22Rv1 (cell line): ENCODE measurements around the gene TNS3.

ENCODE experiments used
- H3K27ac ChIP-seq: fragments of 450-650 bp; 2 replicates; pipeline ENCODE4 v1.5.1; 2017
- ZFX ChIP-seq: fragments of 450-650 bp; IDR thresholded peaks from 2 replicates; pipeline ENCODE4 v1.6.1; 2017; ENCODE audit warnings: antibody characterized with exemption, borderline replicate concordance
- TF ChIP-seq, protein P1 (sequence below): fragments of 450-650 bp; IDR thresholded peaks from 2 replicates; pipeline ENCODE4 v1.5.1; 2017; ENCODE audit warnings: mild to moderate bottlenecking

Gene TNS3

GRCh38 chr7:47510192-47510591 is 71.7 kb downstream of the TNS3 start:
- no peak for TF ChIP-seq ZFX
- TF ChIP-seq, protein P1, sequence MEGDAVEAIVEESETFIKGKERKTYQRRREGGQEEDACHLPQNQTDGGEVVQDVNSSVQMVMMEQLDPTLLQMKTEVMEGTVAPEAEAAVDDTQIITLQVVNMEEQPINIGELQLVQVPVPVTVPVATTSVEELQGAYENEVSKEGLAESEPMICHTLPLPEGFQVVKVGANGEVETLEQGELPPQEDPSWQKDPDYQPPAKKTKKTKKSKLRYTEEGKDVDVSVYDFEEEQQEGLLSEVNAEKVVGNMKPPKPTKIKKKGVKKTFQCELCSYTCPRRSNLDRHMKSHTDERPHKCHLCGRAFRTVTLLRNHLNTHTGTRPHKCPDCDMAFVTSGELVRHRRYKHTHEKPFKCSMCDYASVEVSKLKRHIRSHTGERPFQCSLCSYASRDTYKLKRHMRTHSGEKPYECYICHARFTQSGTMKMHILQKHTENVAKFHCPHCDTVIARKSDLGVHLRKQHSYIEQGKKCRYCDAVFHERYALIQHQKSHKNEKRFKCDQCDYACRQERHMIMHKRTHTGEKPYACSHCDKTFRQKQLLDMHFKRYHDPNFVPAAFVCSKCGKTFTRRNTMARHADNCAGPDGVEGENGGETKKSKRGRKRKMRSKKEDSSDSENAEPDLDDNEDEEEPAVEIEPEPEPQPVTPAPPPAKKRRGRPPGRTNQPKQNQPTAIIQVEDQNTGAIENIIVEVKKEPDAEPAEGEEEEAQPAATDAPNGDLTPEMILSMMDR: no peak
- no peak overlapping the region for H3K27ac ChIP-seq

- TF ChIP-seq ZFX: no peak
- TF ChIP-seq, protein P1: no peak
- no peak overlapping the region for H3K27ac ChIP-seq
Observed at GRCh38 chr7:47509571-47509970, 72.3 kb downstream of the TNS3 start.

DNA sequence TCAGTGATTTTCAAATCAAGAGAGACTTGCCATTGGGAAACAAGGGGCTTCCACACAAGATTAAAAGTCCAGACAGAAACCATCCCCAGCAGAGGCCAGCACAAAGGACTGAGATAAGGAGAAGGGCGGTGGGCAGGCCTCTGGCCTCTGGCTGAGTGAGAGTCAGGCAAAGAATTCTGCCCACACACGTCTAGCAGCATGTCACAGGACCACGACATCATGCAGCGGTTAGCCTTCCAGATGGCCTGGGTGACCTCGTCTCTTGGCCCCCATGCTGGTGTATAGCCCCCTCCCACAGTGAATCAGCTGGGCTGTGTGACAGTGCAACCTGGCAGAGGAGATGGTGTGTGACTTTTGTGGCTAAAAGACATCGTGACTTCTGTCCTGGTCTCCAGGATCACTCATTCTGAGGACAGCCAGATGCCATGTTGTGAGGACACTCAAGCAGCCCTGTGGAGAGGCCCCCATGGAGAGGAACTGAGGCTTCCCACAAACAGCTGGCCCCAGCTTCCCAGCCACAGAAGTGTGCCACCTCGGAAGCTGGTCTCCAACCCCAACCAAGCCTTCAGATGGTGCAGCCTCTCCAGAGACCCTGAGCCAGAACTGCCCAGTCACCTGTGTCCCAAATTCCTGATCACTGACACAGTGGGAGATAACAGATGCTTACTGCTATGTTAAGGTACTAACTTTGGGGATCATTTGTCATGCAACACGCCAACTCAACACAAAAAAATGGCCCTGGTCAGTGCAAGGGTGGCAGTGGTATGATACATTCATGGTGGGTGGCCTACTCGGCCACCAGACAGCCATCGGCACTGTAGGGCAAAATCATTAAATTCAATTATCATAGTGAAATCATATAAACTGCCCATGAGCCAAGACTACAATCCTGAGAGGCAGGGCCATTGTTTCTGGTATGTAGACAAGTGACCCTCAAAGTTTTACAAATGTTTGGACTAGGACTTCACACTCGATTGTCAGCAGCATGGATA is 73.2 kb downstream of the TNS3 start:
- no peak overlapping the region for H3K27ac ChIP-seq
- TF ChIP-seq, protein P1: no peak
- TF ChIP-seq ZFX: no peak

DNA sequence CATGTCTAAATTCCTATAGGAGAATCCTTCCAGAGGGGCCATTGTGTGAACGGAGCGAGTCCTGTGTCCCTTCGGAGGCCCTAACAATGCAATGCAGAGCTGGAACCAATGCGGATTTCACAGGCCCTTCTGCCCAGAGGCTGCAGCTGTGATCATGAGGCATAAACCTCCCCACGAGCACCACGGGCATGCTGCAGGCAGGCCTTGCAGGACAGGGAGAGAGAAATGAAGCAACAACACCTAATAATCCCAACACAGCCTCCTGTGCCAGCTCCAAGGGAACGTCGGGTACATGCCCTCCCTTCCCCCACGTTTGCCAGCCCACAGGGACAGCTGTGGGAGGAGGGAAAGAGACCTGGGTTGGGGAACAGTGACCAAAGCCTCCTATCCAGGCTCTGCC is 74.4 kb downstream of the TNS3 start:
- H3K27ac ChIP-seq: no peak overlapping the region
- TF ChIP-seq, protein P1: no peak
- TF ChIP-seq ZFX: no peak

- TF ChIP-seq, protein P1: no peak
- TF ChIP-seq ZFX: no peak
- H3K27ac ChIP-seq: no peak overlapping the region
Observed at GRCh38 chr7:47506382-47507339, 75.2 kb downstream of the TNS3 start.

DNA sequence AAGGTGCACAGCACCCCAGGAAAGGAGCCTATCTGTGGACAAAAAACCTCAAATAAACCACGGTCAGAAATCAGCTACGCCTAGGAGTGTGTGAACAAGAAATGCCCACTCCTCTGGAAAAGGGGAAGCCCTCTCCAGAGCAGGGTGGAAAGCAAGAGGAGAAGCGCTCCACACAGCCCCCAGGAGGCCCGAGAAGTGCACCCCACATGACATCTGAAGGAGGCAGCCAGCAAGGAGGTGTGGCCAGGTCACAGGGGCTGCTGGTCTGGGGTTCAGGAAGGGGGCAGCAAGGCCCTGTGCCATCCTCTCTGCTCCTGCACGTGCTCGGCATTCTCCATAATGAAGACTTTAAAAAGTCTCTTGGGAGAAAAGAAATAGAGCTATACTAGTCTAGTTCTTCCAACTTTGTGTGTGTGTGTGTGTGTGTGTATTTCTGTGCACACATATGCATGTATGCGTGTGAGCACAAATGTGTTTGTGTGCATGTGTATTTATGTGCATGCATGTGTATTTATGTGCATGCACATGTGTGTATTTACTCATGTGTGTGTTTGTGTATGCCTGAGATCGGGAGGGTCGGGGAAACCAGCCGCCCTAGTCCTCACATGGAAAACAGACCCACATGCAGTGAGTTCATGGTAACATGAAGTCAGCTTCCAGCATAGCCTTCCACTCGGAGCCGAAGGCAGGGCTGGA is 76.5 kb downstream of the TNS3 start:
- TF ChIP-seq, protein P1: no peak
- no peak overlapping the region for H3K27ac ChIP-seq
